Epidermal melanocyte (primary cell): ENCODE results near the gene TRIM41.

Experiments
- DNase-seq: peaks from one replicate; pipeline ENCODE4 v3.0.0; 2011; ENCODE audit warnings: low spot score; ENCODE audit not compliant: insufficient read length

TRIM41 gene

GRCh38 chr5:181231432-181231831, 8.4 kb downstream of the TRIM41 start:
- DNase-seq: no peak

- no peak for DNase-seq
Measured at GRCh38 chr5:181232593-181232992, 9.5 kb downstream of the TRIM41 start.

GRCh38 chr5:181233088-181233800, 10.2 kb downstream of the TRIM41 start:
- no peak for DNase-seq

GRCh38 chr5:181233801-181234454, 10.8 kb downstream of the TRIM41 start:
- DNase-seq: no peak

GRCh38 chr5:181234455-181235306, 11.6 kb downstream of the TRIM41 start:
- no peak for DNase-seq

GRCh38 chr5:181235323-181235688, 12.2 kb downstream of the TRIM41 start:
- DNase-seq: no peak

GRCh38 chr5:181235689-181236366, 12.7 kb downstream of the TRIM41 start:
- no peak for DNase-seq

- DNase-seq: no peak
Measured at GRCh38 chr5:181236471-181236870, 13.4 kb downstream of the TRIM41 start.

- no peak for DNase-seq
Measured at GRCh38 chr5:181236954-181237641, 14.0 kb downstream of the TRIM41 start.

- DNase-seq: no peak
Measured at GRCh38 chr5:181237729-181238385, 14.8 kb downstream of the TRIM41 start.

GRCh38 chr5:181239062-181239663, 16.1 kb downstream of the TRIM41 start:
- DNase-seq: no peak

- no peak for DNase-seq
Measured at GRCh38 chr5:181241393-181241975, 18.4 kb downstream of the TRIM41 start.

GRCh38 chr5:181242031-181242451, 19.0 kb downstream of the TRIM41 start:
- no peak for DNase-seq

- DNase-seq: no peak
Measured at GRCh38 chr5:181243018-181243563, 20.0 kb downstream of the TRIM41 start.

GRCh38 chr5:181243564-181244343, 20.7 kb downstream of the TRIM41 start, which contains the start of gene RACK1:
TSS of gene RACK1 (minus strand) at chr5:181243906. CDS start at chr5:181243800, 106 bp downstream.
- DNase-seq: peak; percentile 89

- DNase-seq: no peak
Measured at GRCh38 chr5:181245427-181246275, 22.6 kb downstream of the TRIM41 start.

GRCh38 chr5:181246276-181247049, 23.4 kb downstream of the TRIM41 start:
- DNase-seq: peak; percentile 84
